ENCODE measurements around the gene GGT6.
"Not testable (repeated sequence)": the region's sequence is repeated elsewhere in the genome, so short reads cannot be mapped to it uniquely, and the experiment has no call there.

GGT6 gene

DNA sequence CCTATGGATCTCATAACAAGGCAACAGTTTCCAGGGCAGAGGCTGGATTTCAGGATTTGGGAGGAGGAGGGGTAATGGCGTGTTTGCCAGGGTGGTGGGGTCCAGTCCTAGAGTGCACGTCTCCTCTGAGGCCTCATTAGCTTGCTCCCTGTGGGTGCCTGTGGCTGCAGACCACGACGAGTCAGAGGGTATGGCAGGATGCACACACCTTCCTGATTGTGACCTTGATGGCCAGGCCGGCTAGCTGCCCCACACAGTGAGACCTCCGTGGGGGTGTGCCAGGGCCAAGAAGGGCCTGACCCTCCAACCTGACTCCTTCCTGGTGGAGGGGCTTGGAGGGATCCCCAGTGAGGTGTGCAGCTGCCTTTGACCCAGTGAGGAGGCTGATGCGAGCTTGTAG, 19.9 kb upstream of the GGT6 start:
- peaks cover 10% of the 10 kb centered on the region for H3K4me1 Mint-ChIP-seq
- DNase-seq (ENCODE audit: low spot score in 2 of 2) = no peak

GRCh38 chr17:4579678-4580077, 19.3 kb upstream of the GGT6 start:
- ATAC-seq (replicated peaks; ENCODE audit: extremely low read depth, poor library complexity, severe bottlenecking) = no peak
- peaks cover 6% of the 10 kb centered on the region for H3K4me1 Mint-ChIP-seq
- DNase-seq (ENCODE audit: low spot score in 2 of 2) = no peak
- H3K4me3 Mint-ChIP-seq = no peak overlapping the region
- no peaks in the 10 kb centered on the region for H3K9me3 Mint-ChIP-seq
- H3K27ac Mint-ChIP-seq (ENCODE audit: low read depth) = no peak overlapping the region
- H3K27me3 Mint-ChIP-seq = peaks cover 35% of the 10 kb centered on the region
- no peaks in the 10 kb centered on the region for H3K36me3 Mint-ChIP-seq (ENCODE audit: insufficient read depth)

More for the DNA sequence above, 19.9 kb upstream of the GGT6 start:
- Mint-ChIP-seq H3K4me3 (no peak overlapping the region), H3K36me3 (ENCODE audit: insufficient read depth) (no peaks in the 10 kb centered on the region), H3K9me3 (no peaks in the 10 kb centered on the region), H3K27ac (ENCODE audit: low read depth) (no peak overlapping the region), H3K27me3 (peaks cover 40% of the 10 kb centered on the region)
- no peak for ATAC-seq (replicated peaks; ENCODE audit: extremely low read depth, poor library complexity, severe bottlenecking)

DNA sequence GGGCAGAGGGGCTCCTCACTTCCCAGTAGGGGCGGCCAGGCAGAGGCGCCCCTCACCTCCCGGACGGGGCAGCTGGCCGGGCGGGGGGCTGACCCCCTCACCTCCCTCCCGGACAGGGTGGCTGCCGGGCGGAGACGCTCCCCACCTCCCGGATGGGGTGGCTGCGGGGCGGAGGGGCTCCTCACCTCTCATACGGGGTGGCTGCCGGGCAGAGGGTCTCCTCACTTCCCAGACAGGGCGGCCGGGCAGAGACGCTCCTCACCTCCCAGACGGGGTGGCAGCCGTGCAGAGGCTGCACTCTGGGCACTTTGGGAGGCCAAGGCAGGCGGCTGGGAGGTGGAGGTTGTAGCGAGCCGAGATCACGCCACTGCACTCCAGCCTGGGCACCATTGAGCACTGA, 18.0 kb upstream of the GGT6 start:
- peaks cover 28% of the 10 kb centered on the region for H3K27me3 Mint-ChIP-seq
- not testable (repeated sequence) for ATAC-seq (replicated peaks; ENCODE audit: extremely low read depth, poor library complexity, severe bottlenecking); DNase-seq (ENCODE audit: low spot score in 2 of 2); H3K27ac Mint-ChIP-seq (ENCODE audit: low read depth); H3K4me3 Mint-ChIP-seq; H3K4me1 Mint-ChIP-seq; H3K9me3 Mint-ChIP-seq; H3K36me3 Mint-ChIP-seq (ENCODE audit: insufficient read depth)

- no peaks in the 10 kb centered on the region for H3K36me3 Mint-ChIP-seq (ENCODE audit: insufficient read depth)
- no peak overlapping the region for H3K4me3 Mint-ChIP-seq
- H3K9me3 Mint-ChIP-seq = no peaks in the 10 kb centered on the region
- peaks cover 19% of the 10 kb centered on the region for H3K27me3 Mint-ChIP-seq
- DNase-seq (ENCODE audit: low spot score in 2 of 2) (no peak), ATAC-seq (replicated peaks; ENCODE audit: extremely low read depth, poor library complexity, severe bottlenecking) (no peak)
- no peak overlapping the region for H3K27ac Mint-ChIP-seq (ENCODE audit: low read depth)
- H3K4me1 Mint-ChIP-seq = peaks cover 6% of the 10 kb centered on the region
These were observed 17.1 kb upstream of the GGT6 start for GRCh38 chr17:4577386-4577993.

GRCh38 chr17:4576729-4577322, 16.4 kb upstream of the GGT6 start:
- H3K4me3 Mint-ChIP-seq = no peak overlapping the region
- peaks cover 6% of the 10 kb centered on the region for H3K4me1 Mint-ChIP-seq
- H3K36me3 Mint-ChIP-seq (ENCODE audit: insufficient read depth) = no peaks in the 10 kb centered on the region
- peaks cover 13% of the 10 kb centered on the region for H3K27me3 Mint-ChIP-seq
- no peaks in the 10 kb centered on the region for H3K9me3 Mint-ChIP-seq
- no peak overlapping the region for H3K27ac Mint-ChIP-seq (ENCODE audit: low read depth)
- no peak for DNase-seq (ENCODE audit: low spot score in 2 of 2)
- no peak for ATAC-seq (replicated peaks; ENCODE audit: extremely low read depth, poor library complexity, severe bottlenecking)

DNA sequence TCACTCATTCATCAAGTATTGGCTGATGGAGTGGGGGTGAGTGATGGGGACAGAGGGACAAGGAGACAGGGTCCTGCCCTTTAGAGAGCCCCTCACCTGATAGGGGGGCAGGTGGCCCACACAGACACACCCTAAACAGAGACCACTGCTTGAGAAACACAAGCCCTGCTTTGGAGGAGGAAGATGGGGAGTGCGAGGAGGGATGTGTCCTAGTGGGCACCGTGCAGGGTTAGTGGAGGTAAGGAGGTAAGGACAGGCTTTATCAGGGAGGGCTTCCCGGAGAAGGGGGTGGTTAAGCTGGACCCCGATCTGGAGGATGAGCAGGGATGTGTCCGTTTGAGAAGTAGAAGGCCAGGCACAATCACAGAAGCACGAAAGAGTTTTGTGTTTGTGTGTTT, 15.8 kb upstream of the GGT6 start:
- Mint-ChIP-seq H3K4me3 (no peak overlapping the region), H3K4me1 (peaks cover 6% of the 10 kb centered on the region), H3K27ac (ENCODE audit: low read depth) (no peak overlapping the region), H3K27me3 (peaks cover 6% of the 10 kb centered on the region), H3K9me3 (no peaks in the 10 kb centered on the region), H3K36me3 (ENCODE audit: insufficient read depth) (no peaks in the 10 kb centered on the region)
- ATAC-seq (replicated peaks; ENCODE audit: extremely low read depth, poor library complexity, severe bottlenecking) (no peak), DNase-seq (ENCODE audit: low spot score in 2 of 2) (no peak)

DNA sequence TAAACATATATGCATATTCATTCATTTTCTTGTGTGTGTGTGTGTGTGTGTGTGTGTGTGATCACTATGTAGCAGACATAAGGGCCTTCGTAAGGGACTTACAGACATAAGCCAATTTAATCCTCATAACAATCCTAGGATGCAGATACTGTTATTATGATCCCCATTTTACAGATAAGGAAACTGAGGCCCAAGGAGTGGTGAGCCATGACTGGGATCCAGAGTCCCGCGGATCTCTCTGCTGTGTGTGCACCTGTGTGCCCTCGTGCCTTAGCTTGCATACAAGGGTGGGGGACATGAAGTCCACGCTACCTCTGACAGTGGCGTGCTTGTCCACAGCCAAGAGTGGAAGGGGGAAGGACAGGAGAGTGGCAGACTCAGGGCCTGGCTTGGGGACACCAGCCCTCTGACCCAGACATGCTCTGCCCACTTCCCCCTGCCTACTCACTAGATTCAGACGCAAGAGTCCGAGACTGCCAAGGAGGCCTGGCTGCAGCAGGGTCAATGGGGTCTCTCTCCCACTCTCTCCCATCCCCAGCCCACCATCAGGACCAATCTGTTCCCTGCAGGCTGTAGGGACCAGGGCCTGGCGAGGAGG, 14.2 kb upstream of the GGT6 start:
- DNase-seq (ENCODE audit: low spot score in 2 of 2) = no peak

GRCh38 chr17:4573669-4574068, 13.3 kb upstream of the GGT6 start:
- DNase-seq (ENCODE audit: low spot score in 2 of 2) = peak in 1 of 2 donors; percentile 19
- Mint-ChIP-seq H3K4me3 (no peak overlapping the region), H3K36me3 (ENCODE audit: insufficient read depth) (no peaks in the 10 kb centered on the region), H3K9me3 (no peaks in the 10 kb centered on the region), H3K27ac (ENCODE audit: low read depth) (no peak overlapping the region), H3K4me1 (peaks cover 6% of the 10 kb centered on the region), H3K27me3 (no peaks in the 10 kb centered on the region)
- ATAC-seq (replicated peaks; ENCODE audit: extremely low read depth, poor library complexity, severe bottlenecking) = peak; percentile 91

More for the DNA sequence above, 14.2 kb upstream of the GGT6 start:
- H3K4me1 Mint-ChIP-seq = peaks cover 6% of the 10 kb centered on the region
- no peak overlapping the region for H3K4me3 Mint-ChIP-seq
- H3K27ac Mint-ChIP-seq (ENCODE audit: low read depth) = peak overlapping the region; percentile 67
- H3K27me3 Mint-ChIP-seq = no peaks in the 10 kb centered on the region
- H3K36me3 Mint-ChIP-seq (ENCODE audit: insufficient read depth) = no peaks in the 10 kb centered on the region
- no peaks in the 10 kb centered on the region for H3K9me3 Mint-ChIP-seq
- no peak for ATAC-seq (replicated peaks; ENCODE audit: extremely low read depth, poor library complexity, severe bottlenecking)

DNA sequence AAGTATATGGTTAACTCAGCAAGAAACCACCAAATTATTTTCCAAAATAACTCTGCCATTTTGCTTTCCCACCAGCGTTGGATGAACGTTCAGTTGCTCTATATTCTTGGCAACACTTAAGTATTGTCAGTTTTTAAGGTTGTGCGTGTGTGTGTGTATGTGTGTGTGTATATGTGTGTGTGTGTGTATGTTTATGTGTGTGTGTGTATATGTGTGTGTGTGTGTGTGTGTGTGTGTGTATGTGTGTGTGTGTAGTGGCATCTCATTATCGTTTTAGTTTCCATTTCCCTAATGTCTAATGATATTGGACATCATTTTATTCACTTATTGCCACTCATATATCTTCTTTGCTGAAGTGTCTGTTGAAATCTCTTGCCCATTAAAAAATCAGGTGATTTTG, 12.7 kb upstream of the GGT6 start:
- Mint-ChIP-seq H3K4me1 (peaks cover 6% of the 10 kb centered on the region), H3K27me3 (no peaks in the 10 kb centered on the region), H3K4me3 (no peak overlapping the region), H3K36me3 (ENCODE audit: insufficient read depth) (no peaks in the 10 kb centered on the region), H3K27ac (ENCODE audit: low read depth) (no peak overlapping the region), H3K9me3 (no peaks in the 10 kb centered on the region)
- DNase-seq (ENCODE audit: low spot score in 2 of 2) (no peak), ATAC-seq (replicated peaks; ENCODE audit: extremely low read depth, poor library complexity, severe bottlenecking) (no peak)

DNA sequence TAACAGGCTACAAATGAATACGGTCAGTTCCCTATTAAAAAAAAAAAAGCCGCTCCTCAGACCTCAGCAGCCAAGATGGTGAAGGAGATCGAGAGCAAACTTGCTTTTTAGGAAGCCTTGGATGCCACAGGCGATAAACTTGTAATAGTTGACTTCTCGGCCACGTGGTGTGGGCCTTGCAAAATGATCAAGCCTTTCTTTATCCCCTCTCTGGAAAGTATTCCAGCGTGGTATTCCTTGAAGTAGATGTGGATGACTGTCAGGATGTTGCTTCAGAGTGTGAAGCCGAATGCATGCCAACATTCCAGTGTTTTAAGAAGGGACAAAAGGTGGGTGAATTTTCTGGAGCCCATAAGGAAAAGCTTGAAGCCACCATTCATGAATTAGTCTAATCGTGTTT, 11.8 kb upstream of the GGT6 start:
- no peak for ATAC-seq (replicated peaks; ENCODE audit: extremely low read depth, poor library complexity, severe bottlenecking)
- H3K4me1 Mint-ChIP-seq = peaks cover 6% of the 10 kb centered on the region
- H3K36me3 Mint-ChIP-seq (ENCODE audit: insufficient read depth) = no peaks in the 10 kb centered on the region
- no peak overlapping the region for H3K4me3 Mint-ChIP-seq
- H3K9me3 Mint-ChIP-seq = no peaks in the 10 kb centered on the region
- DNase-seq (ENCODE audit: low spot score in 2 of 2) = no peak
- H3K27ac Mint-ChIP-seq (ENCODE audit: low read depth) = no peak overlapping the region
- no peaks in the 10 kb centered on the region for H3K27me3 Mint-ChIP-seq

DNA sequence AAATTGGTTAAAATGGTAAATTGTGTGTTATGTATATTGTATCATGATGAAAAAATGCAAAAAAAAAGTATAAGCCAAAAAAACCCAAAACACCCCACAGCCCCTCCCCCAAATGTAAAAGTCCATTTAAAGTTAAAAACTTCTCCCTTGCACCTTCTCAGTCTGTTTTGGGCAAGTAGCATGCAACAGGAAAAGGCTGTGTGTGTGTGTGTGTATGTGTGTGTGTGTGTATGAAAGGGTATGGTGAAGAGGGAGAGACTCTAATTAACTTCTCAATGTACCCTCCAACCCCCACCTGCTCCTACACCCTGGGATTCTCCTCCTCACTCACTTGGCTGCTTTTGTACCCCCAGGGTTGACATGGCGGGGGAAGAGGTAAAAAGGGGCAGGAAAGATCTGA, 9.2 kb upstream of the GGT6 start:
- H3K4me3 Mint-ChIP-seq = no peak overlapping the region
- no peaks in the 10 kb centered on the region for H3K27me3 Mint-ChIP-seq
- DNase-seq (ENCODE audit: low spot score in 2 of 2) (no peak), ATAC-seq (replicated peaks; ENCODE audit: extremely low read depth, poor library complexity, severe bottlenecking) (no peak)
- H3K27ac Mint-ChIP-seq (ENCODE audit: low read depth) = no peak overlapping the region
- no peaks in the 10 kb centered on the region for H3K9me3 Mint-ChIP-seq
- H3K4me1 Mint-ChIP-seq = peaks cover 13% of the 10 kb centered on the region
- no peaks in the 10 kb centered on the region for H3K36me3 Mint-ChIP-seq (ENCODE audit: insufficient read depth)

DNA sequence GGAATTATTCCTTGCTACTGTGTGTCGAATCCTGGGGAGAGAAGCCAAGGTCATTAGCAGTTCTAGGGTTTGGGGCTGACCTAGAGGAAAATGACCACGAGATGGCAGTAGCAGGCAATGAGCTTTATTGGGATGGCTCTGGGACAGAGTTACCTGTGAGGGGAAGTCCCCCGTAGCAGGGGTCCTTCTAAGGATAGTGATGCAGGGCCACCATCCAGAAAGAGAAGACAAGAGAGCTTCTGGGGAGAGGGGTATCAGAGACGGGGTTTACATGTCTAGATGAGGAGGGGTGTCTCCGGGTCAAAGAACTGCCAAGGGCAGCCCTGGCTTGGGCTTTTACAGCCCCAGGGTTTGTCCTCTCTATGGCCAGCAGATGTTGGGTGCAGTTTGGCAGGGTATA, 6.4 kb upstream of the GGT6 start:
- peaks cover 17% of the 10 kb centered on the region for H3K4me1 Mint-ChIP-seq
- H3K36me3 Mint-ChIP-seq (ENCODE audit: insufficient read depth) = no peaks in the 10 kb centered on the region
- no peak overlapping the region for H3K4me3 Mint-ChIP-seq
- no peak overlapping the region for H3K27ac Mint-ChIP-seq (ENCODE audit: low read depth)
- H3K9me3 Mint-ChIP-seq = no peaks in the 10 kb centered on the region
- H3K27me3 Mint-ChIP-seq = no peaks in the 10 kb centered on the region
- ATAC-seq (replicated peaks; ENCODE audit: extremely low read depth, poor library complexity, severe bottlenecking) (no peak), DNase-seq (ENCODE audit: low spot score in 2 of 2) (no peak)
